H1 (cell line): ENCODE data around the gene PPM1D. TPM values are rescaled to one million over a fixed set of nuclear protein-coding genes. Genes with fewer than 3 reads are reported as not detected.

ENCODE experiments used
- KDM1A ChIP-seq: fragments of 200-600, 300-600 bp; sonication (generic); IDR thresholded peaks from 2 replicates; pipeline ENCODE4 v1.7.1; 2016; ENCODE audit warnings: mild to moderate bottlenecking, low read length, borderline replicate concordance
- SP2 ChIP-seq: IDR thresholded peaks from 2 replicates; pipeline ENCODE4 v1.6.1; 2012; ENCODE audit warnings: mild to moderate bottlenecking, low read length, inconsistent platforms
- polyA plus RNA-seq, 7 experiments: library from polyadenylated mRNA; depleted of rRNA in 3 of 7; stranded (reverse) in 5 of 7; unstranded in 2 of 7; fragments of >200 nt in 5 of 7; fragments of 200-250 nt in 2 of 7; gene quantifications; 1 replicate in 5 of 7; 2 replicates in 1 of 7; 4 replicates in 1 of 7; pipeline versions ENCODE4 v1.2.1 to v1.2.3, GENCODE V29; 2011 to 2013; ENCODE audit warnings: missing spikeins in 2 of 7, mixed read lengths in 2 of 7
- total RNA-seq: library from RNA; stranded (reverse); fragmentation: NEBNext Ultra II Directional; extraction: Animal tissue kit (Norgen Biotek cat#: 25700); gene quantifications from 2 replicates; pipeline ENCODE4 v1.2.1, GENCODE V29; 2021
- TF ChIP-seq, protein P1 (sequence below): IDR thresholded peaks from 2 replicates; pipeline ENCODE4 v1.6.1; 2011; ENCODE audit warnings: low read length, improper control_type of control experiment

PPM1D gene
- total and polyA plus RNA-seq, 2 of the 8 experiments (the other 6 are each of a cell fraction or from before 2014, with no cell fraction given) = 5.0 to 16.7 TPM

GRCh38 chr17:60554377-60554788, 45.6 kb upstream of the PPM1D start (continued):
- TF ChIP-seq SP2 (no peak), KDM1A (no peak)
- TF ChIP-seq, protein P1, sequence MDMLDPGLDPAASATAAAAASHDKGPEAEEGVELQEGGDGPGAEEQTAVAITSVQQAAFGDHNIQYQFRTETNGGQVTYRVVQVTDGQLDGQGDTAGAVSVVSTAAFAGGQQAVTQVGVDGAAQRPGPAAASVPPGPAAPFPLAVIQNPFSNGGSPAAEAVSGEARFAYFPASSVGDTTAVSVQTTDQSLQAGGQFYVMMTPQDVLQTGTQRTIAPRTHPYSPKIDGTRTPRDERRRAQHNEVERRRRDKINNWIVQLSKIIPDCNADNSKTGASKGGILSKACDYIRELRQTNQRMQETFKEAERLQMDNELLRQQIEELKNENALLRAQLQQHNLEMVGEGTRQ = no peak
